NCI-H2107 (cell line): ENCODE measurements around the gene CCDC60.

Experiments
- DNase-seq: peaks from one replicate; lab custom pipeline; 2025; lab: John Stamatoyannopoulos, UW

Gene CCDC60

GRCh38 chr12:119544765-119545625 lies 210.5 kb downstream of the CCDC60 start:
- DNase-seq, result peak; percentile 69

- no peak for DNase-seq
Observed at GRCh38 chr12:119546340-119546739, 211.8 kb downstream of the CCDC60 start.

GRCh38 chr12:119547001-119547400 lies 212.5 kb downstream of the CCDC60 start:
- DNase-seq, result no peak

DNA sequence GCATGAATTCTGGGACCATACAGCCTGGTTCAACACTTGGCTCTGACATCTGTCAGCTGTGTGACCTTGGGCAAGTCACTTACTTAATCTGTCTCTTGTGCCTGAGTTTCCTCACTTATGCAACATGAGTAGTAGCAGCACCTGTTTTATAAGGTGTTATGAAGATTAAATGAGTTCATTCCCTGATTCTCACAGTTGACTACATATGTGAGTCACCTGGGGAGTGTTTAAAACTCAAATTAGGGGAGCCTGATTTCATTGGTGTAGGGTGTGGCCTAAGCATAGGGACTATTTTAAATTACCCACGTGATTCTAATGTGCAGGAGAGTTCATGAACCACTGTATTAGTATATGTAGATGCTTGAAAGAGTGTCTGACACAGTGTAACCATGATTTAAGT lies 222.3 kb downstream of the CCDC60 start:
- no peak for DNase-seq

DNA sequence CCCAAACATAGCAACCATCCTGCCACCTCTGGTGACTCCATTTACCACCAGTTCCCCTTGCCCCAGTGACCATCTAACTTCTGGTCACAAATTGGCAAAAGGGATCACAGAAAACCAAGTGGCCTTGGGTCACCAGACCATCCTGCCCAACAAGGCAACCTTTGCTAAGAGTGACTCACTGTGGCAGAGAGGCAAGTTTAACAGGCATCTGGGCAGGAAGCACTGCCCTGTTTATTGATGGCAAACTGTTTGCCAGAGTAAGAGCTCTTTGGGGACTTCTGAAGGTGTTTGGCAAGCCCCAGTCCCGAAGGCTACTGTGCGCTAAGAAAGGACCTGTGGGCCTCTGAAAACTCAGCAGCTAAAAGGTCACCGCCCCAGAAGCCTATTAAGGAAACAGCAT lies 230.9 kb downstream of the CCDC60 start:
- DNase-seq, result no peak

GRCh38 chr12:119570771-119571170 lies 236.2 kb downstream of the CCDC60 start:
- DNase-seq, result no peak

- no peak for DNase-seq
Observed at GRCh38 chr12:119573086-119573485, 238.6 kb downstream of the CCDC60 start.

GRCh38 chr12:119574255-119574654 lies 239.7 kb downstream of the CCDC60 start:
- no peak for DNase-seq

DNA sequence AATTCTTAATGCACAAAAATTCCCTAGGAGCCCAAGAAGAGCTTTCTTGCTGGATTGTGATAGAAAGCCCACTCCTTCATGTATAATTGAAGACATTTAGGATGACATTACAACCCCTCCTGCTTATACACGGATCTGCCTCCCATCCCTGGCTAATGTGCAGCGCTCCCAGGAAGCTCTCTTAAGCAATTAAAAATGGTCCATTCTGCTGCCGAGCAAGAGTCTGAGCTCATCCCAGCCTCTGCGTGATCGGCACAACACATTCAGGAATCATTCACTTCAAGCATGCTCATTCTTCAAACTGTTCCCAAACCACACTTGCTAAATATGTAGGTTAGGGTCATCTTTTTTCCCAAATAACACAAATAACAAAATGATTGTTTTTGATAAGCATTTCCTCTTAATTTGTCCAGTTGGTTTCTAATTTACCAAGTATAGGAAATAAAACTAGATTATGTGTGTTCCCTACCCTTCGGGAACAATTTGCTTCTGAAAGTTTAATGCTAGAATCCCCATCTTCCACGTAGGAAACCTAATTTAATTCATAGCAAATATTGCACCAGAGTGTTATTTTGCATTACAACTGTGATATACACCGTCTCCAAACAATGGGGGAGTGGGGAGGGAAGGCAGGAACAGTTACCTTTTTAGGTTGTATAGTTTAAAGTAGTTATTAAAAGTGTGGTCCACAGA lies 241.7 kb downstream of the CCDC60 start:
- DNase-seq, result no peak

DNA sequence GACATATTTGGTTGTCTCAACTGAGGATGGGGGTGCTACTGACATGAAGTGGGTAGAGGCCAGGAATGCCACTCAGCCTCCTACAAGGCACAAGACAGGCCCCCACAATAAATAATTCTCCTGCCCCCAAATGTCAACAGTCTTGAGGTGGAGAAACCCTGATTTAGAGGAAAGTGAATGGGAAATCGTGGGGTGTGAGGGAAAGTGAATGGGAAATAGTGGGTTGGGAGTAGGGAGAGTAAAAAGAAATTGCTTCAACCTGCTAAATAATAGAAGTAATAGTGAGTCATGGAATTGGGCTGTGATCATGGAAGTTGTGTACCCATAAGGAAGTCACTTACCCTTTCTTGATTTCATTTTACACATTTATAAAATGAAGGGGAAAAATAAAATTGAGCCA lies 242.4 kb downstream of the CCDC60 start:
- no peak for DNase-seq

GRCh38 chr12:119578112-119578511 lies 243.6 kb downstream of the CCDC60 start:
- DNase-seq, result no peak

GRCh38 chr12:119589097-119589496 lies 254.6 kb downstream of the CCDC60 start:
- DNase-seq, result no peak

GRCh38 chr12:119589634-119590033 lies 255.1 kb downstream of the CCDC60 start:
- no peak for DNase-seq
